HT-29 (cell line): ENCODE measurements around the gene CCDC201. TPM values are rescaled to one million over a fixed set of nuclear protein-coding genes. Genes with fewer than 3 reads are reported as not detected.
"Not testable (repeated sequence)": the region's sequence is repeated elsewhere in the genome, so short reads cannot be mapped to it uniquely, and the experiment has no call there.

Experiments used
- DNase-seq: peaks from one replicate; pipeline ENCODE4 v3.0.0-alpha.2; 2015; ENCODE audit warnings: low spot score
- small RNA-seq: library from RNA; depleted of rRNA; stranded (forward); fragments of <200 nt; gene quantifications from one replicate; pipeline ENCODE3, GENCODE V24; 2014
- total RNA-seq: library from RNA; depleted of rRNA; stranded (reverse); fragments of >200 nt; shearing (Covaris generic); gene quantifications from 2 replicates; pipeline ENCODE4 v1.2.3, GENCODE V29; 2014; rRNA removed

The CCDC201 gene
- total RNA-seq, 1 experiment from 2014 or later, result not detected

GRCh38 chr7:45817913-45818312 lies 55.0 kb downstream of the CCDC201 start:
- DNase-seq, result not testable (repeated sequence)

- DNase-seq, result not testable (repeated sequence)
Measured at GRCh38 chr7:45817016-45817415, 55.9 kb downstream of the CCDC201 start.

GRCh38 chr7:45814216-45815118 lies 58.4 kb downstream of the CCDC201 start:
- not testable (repeated sequence) for DNase-seq

GRCh38 chr7:45813771-45814170 lies 59.1 kb downstream of the CCDC201 start:
- not testable (repeated sequence) for DNase-seq

GRCh38 chr7:45812946-45813345 lies 59.9 kb downstream of the CCDC201 start:
- DNase-seq, result no peak

- not testable (repeated sequence) for DNase-seq
Measured at GRCh38 chr7:45811652-45812234, 61.1 kb downstream of the CCDC201 start.

GRCh38 chr7:45810451-45811005 lies 62.4 kb downstream of the CCDC201 start:
- DNase-seq, result not testable (repeated sequence)

Small RNA genes within 50 kb of the gene (small RNA-seq; reads per million reads assigned to genes)
- gene RNU6-326P, result not detected

Other genes starting within 250 kb of the CCDC201 start
- 0.31 TPM in 1 of 2 replicates, not detected in the other for gene IGFBP1, start 15.4 kb upstream of the CCDC201 start, total RNA-seq
- not detected in 2 replicates for gene IGFBP3, start 48.2 kb upstream of the CCDC201 start, total RNA-seq